C4-2B (cell line): Measurements from ENCODE around the gene ALKBH3.

Experiments
- H3K27ac ChIP-seq: fragments of 450-650 bp; 2 replicates; pipeline ENCODE4 v1.5.1; 2017
- CTCF ChIP-seq: fragments of 450-650 bp; conservative IDR thresholded peaks from 2 replicates; pipeline ENCODE4 v1.5.1; 2017; ENCODE audit warnings: mild to moderate bottlenecking
- ZFX ChIP-seq: fragments of 450-650 bp; IDR thresholded peaks from 2 replicates; pipeline ENCODE4 v1.6.1; 2017

ALKBH3 gene

GRCh38 chr11:43880640-43881159 is at the start of gene ALKBH3:
TSS of gene ALKBH3 (plus strand) at chr11:43880831. CDS start at chr11:43882653, 1,822 bp downstream.
- no peak for TF ChIP-seq CTCF
- peak; percentile 88 for TF ChIP-seq ZFX
- H3K27ac ChIP-seq, result peak within 1 kb of the TSS; percentile 70

DNA sequence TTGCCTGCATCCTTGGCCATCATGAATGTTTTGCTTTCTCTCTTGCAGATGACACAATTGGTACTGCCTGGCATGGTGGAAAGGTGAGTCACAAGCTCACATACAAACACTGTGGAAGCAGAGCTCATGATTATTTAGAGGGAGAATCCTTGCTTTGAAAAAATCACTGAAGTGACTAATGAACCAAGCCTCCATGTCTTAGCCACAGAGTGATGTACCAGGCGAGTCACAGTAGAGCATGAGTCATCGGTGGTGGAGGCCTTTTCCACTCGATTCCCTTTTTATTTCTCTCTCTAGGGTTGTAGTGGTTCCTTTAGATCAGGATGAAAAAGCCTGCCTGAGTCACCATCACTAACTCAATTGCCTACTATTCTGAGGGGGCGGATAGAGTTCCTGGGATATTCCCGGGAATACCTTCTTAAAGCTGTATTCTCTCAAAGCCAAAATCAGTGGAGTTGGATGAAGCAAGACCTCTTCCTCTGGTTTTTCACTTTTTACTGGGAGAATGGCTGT is 49.6 kb upstream of the ALKBH3 start:
- TF ChIP-seq CTCF, result no peak
- TF ChIP-seq ZFX, result no peak
- H3K27ac ChIP-seq, result no peak overlapping the region

GRCh38 chr11:43832536-43832935 is 48.1 kb upstream of the ALKBH3 start:
- no peak overlapping the region for H3K27ac ChIP-seq
- TF ChIP-seq CTCF (no peak), ZFX (no peak)

DNA sequence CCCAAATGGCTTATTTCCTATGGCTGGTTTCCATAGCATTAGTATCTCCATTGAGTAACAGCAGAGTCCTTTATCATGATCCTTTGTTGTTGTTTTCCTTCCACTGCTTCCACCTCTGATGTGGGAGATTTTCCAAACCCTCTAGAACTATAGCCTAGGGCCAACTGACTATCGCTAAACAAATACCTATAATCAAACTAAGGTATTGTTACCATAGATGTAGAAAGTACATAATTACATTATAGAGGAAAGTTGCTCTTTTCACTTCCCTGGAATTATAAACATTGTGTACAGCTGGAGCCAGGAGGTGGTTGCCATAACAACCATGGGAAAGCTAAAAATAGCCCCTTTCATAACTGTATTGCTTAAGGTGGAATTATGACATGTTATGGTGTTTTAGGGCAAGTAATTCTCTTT is 47.0 kb upstream of the ALKBH3 start:
- no peak for TF ChIP-seq CTCF
- TF ChIP-seq ZFX, result no peak

DNA sequence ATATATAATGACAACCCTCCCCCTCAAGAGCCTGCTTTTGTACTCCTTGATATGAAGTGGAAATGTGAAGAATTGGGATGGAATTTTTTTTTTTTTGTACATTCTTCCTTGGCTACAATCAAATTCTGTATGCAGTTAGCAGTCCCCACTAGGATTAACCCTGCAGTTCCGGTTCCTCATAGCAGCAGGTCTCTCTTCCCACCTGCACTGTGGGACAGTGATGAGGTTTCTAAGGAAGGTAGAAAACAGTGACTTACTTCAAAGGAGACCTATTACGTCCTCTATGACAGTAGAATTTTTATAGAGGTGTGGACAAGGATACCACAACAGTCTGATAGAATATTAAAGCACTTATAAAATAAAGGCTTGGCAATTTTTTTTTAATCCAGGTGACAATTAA is 46.3 kb upstream of the ALKBH3 start:
- H3K27ac ChIP-seq, result no peak overlapping the region
- TF ChIP-seq ZFX (no peak), CTCF (no peak)

More for the DNA sequence above, 47.0 kb upstream of the ALKBH3 start:
- no peak overlapping the region for H3K27ac ChIP-seq

- TF ChIP-seq CTCF (no peak), ZFX (no peak)
- no peak overlapping the region for H3K27ac ChIP-seq
Measured at GRCh38 chr11:43835104-43835503, 45.5 kb upstream of the ALKBH3 start.

DNA sequence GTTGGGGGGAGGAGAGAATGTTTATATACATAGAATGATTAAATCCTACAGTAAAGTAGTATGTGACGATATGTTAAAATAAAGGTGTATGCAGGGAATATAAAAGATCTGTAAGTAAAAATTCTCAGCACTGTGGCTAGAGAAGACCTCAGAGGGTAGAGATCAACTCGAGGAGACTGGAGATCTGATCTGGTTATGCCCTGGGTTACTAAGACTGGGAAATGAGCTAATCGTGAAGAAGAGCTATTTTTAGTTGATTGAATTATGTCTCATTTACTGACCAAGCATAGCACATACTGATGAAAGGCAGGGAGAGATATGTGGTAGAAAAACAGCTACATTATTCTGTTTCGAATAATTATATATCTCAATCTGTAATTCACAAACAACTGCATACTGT is 42.8 kb upstream of the ALKBH3 start:
- H3K27ac ChIP-seq, result no peak overlapping the region
- TF ChIP-seq CTCF, result no peak
- no peak for TF ChIP-seq ZFX
